ENCODE results near the gene B3GALT5. TPM values are rescaled to one million over a fixed set of nuclear protein-coding genes. Genes with fewer than 3 reads are reported as not detected.

B3GALT5 gene
- total RNA-seq, 8 experiments from 2014 or later = 0.04 to 3.4 (median 0.99) TPM

DNA sequence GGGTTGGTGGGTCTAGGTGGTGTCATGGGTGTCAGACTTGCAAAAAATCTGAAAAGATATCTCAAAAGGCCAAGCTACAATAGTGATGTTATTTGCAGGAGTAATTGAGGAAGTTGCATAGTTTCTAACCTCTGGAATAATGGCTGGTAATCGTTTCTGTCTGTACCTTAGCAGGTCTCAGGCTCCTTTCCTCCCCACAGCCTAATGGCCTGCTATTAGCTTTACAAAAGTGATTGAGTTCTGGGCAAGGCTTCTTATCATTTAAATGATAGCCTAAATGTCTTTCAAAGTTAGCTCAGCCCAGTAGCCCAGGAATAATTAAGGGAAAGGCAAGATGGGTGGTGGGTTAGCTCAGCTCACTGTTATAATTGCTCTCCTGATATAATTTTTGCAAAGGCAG lies 94.6 kb downstream of the B3GALT5 start:
- 0 to 20% (median 0%) methylated on average over 1 of the region's 1 CpG; no CpG with 5 or more reads in 5 of the 10 experiments for WGBS, 10 experiments
- in situ Hi-C loops (cut with MboI; ENCODE audit: low pct_unique_long_range_greater_than_20kb in 2 of 9, low sequenced_read_pairs in 9 of 9, unreplicated experiment in 9 of 9) = loop anchor here in 4 of 9 experiments (25.0 kb wide), 1 partner anchor 195 kb away; no protein-coding TSS in a partner anchor
- Histone ChIP-seq H3K4me3 (no peak overlapping the region), H3K4me1 (replicated peaks in 1 of 2) (no peaks in the 10 kb centered on the region), H3K27ac (no peak overlapping the region)
- no peak for ATAC-seq (replicated peaks in 6 of 8)

GRCh38 chr21:39710866-39711265 lies 98.1 kb downstream of the B3GALT5 start:
- H3K27ac ChIP-seq = no peak overlapping the region
- in situ Hi-C loops (cut with MboI; ENCODE audit: low pct_unique_long_range_greater_than_20kb in 2 of 9, low sequenced_read_pairs in 9 of 9, unreplicated experiment in 9 of 9) = loop anchor here in 5 of 9 experiments (10.0 to 25.0 kb wide), 2 partner anchors 196 to 199 kb away; no protein-coding TSS in a partner anchor
- no peak for ATAC-seq (replicated peaks in 6 of 8)
- WGBS, 10 experiments = 21 to 100% (median 93%) methylated on average over 2 to 7 of the region's 8 CpGs; no CpG with 5 or more reads in 5 of the 10 experiments
- no peak overlapping the region for H3K4me3 ChIP-seq
- H3K4me1 ChIP-seq (replicated peaks in 1 of 2) = no peaks in the 10 kb centered on the region

GRCh38 chr21:39712273-39712672 lies 99.5 kb downstream of the B3GALT5 start:
- no peak for ATAC-seq (replicated peaks in 6 of 8)
- in situ Hi-C loops (cut with MboI; ENCODE audit: low pct_unique_long_range_greater_than_20kb in 2 of 9, low sequenced_read_pairs in 9 of 9, unreplicated experiment in 9 of 9) = loop anchor here in 5 of 9 experiments (10.0 to 25.0 kb wide), 2 partner anchors 197 to 200 kb away; no protein-coding TSS in a partner anchor
- Histone ChIP-seq H3K27ac (no peak overlapping the region), H3K4me1 (replicated peaks in 1 of 2) (no peaks in the 10 kb centered on the region), H3K4me3 (no peak overlapping the region)
- 14 to 77% (median 26%) methylated on average over 1 to 6 of the region's 7 CpGs; no CpG with 5 or more reads in 5 of the 10 experiments for WGBS, 10 experiments

GRCh38 chr21:39712976-39713375 lies 100.2 kb downstream of the B3GALT5 start:
- no peak overlapping the region for H3K27ac ChIP-seq
- no peaks in the 10 kb centered on the region for H3K4me1 ChIP-seq (replicated peaks in 1 of 2)
- 29 to 100% (median 68%) methylated on average over 1 to 2 of the region's 3 CpGs; no CpG with 5 or more reads in 4 of the 10 experiments for WGBS, 10 experiments
- in situ Hi-C loops (cut with MboI; ENCODE audit: low pct_unique_long_range_greater_than_20kb in 2 of 9, low sequenced_read_pairs in 9 of 9, unreplicated experiment in 9 of 9) = loop anchor here in 5 of 9 experiments (10.0 to 25.0 kb wide), 2 partner anchors 198 to 201 kb away; no protein-coding TSS in a partner anchor
- peak in 1 of 8 experiments; percentile 23 for ATAC-seq (replicated peaks in 6 of 8)
- no peak overlapping the region for H3K4me3 ChIP-seq

- ATAC-seq (replicated peaks in 6 of 8) = no peak
- in situ Hi-C loops (cut with MboI; ENCODE audit: low pct_unique_long_range_greater_than_20kb in 2 of 9, low sequenced_read_pairs in 9 of 9, unreplicated experiment in 9 of 9) = loop anchor here in 5 of 9 experiments (10.0 to 25.0 kb wide), 2 partner anchors 199 to 202 kb away; no protein-coding TSS in a partner anchor
- Histone ChIP-seq H3K27ac (no peak overlapping the region), H3K4me1 (replicated peaks in 1 of 2) (no peaks in the 10 kb centered on the region), H3K4me3 (no peak overlapping the region)
- WGBS, 10 experiments = 46 to 100% (median 76%) methylated on average over 1 to 7 of the region's 7 CpGs; no CpG with 5 or more reads in 4 of the 10 experiments
Observed at GRCh38 chr21:39713905-39714304, 101.2 kb downstream of the B3GALT5 start.

DNA sequence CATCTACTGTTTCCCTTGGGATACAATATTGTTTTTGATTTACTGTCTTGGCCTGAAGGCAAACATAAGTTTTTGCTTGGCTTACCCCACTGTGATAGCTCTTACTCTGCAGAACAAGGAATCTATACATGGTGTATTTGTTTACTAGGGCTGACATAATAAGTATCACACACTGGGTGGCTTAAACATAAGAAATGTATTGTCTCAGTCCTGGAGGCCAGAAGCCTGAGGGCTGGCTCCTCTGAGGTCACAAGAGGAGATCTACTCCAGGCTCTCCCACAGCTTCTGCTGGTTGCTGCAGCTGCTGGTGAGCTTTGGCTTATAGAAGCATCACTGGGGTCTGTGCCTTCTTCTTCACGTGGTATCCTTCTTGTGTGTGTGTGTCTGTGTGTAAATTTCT lies 101.6 kb downstream of the B3GALT5 start:
- Histone ChIP-seq H3K4me3 (no peak overlapping the region), H3K4me1 (replicated peaks in 1 of 2) (no peaks in the 10 kb centered on the region), H3K27ac (no peak overlapping the region)
- 0 to 89% (median 67%) methylated on average over 1 of the region's 1 CpG; no CpG with 5 or more reads in 5 of the 10 experiments for WGBS, 10 experiments
- ATAC-seq (replicated peaks in 6 of 8) = no peak
- in situ Hi-C loops (cut with MboI; ENCODE audit: low pct_unique_long_range_greater_than_20kb in 2 of 9, low sequenced_read_pairs in 9 of 9, unreplicated experiment in 9 of 9) = loop anchor here in 5 of 9 experiments (10.0 to 25.0 kb wide), 2 partner anchors 200 to 202 kb away; no protein-coding TSS in a partner anchor

- WGBS, 10 experiments = 20 to 78% (median 47%) methylated on average over 2 to 10 of the region's 10 CpGs
- no peak overlapping the region for H3K27ac ChIP-seq
- in situ Hi-C loops (cut with MboI; ENCODE audit: low pct_unique_long_range_greater_than_20kb in 2 of 9, low sequenced_read_pairs in 9 of 9, unreplicated experiment in 9 of 9) = loop anchor here in 5 of 9 experiments (10.0 to 25.0 kb wide), 2 partner anchors 201 to 204 kb away; no protein-coding TSS in a partner anchor
- no peak overlapping the region for H3K4me3 ChIP-seq
- peak in 5 of 8 experiments; percentile 27 to 52 (median 39) for ATAC-seq (replicated peaks in 6 of 8)
- no peaks in the 10 kb centered on the region for H3K4me1 ChIP-seq (replicated peaks in 1 of 2)
Observed at GRCh38 chr21:39715804-39716397, 103.2 kb downstream of the B3GALT5 start.

GRCh38 chr21:39720126-39720778 lies 107.5 kb downstream of the B3GALT5 start:
- Histone ChIP-seq H3K4me3 (no peak overlapping the region), H3K4me1 (replicated peaks in 1 of 2) (no peaks in the 10 kb centered on the region), H3K27ac (no peak overlapping the region)
- 9 to 81% (median 64%) methylated on average over 2 to 4 of the region's 5 CpGs; no CpG with 5 or more reads in 2 of the 10 experiments for WGBS, 10 experiments
- ATAC-seq (replicated peaks in 6 of 8) = no peak
- in situ Hi-C loops (cut with MboI; ENCODE audit: low pct_unique_long_range_greater_than_20kb in 2 of 9, low sequenced_read_pairs in 9 of 9, unreplicated experiment in 9 of 9) = loop anchor here in 5 of 9 experiments (5.0 to 25.0 kb wide), 2 partner anchors 203 to 208 kb away; no protein-coding TSS in a partner anchor

DNA sequence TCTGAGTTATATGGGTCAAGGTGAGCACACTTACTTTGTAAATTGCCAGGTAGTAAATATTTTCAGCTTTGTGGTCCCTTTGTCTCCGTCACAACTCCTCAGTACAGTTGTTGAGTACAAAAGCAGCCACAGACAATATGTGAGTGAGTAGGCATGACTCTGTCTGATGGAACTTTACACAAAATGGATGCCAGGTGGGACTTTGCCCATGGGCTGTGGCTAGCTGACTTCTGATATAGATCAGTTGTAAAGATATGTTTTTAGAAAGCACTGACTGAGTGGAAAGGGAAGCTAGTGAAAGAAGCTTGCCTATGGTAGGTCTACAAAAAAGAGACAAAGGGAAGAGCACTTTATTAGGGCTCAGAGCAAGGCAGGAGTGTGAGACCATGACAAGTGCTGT lies 109.1 kb downstream of the B3GALT5 start:
- no peak overlapping the region for H3K27ac ChIP-seq
- H3K4me1 ChIP-seq (replicated peaks in 1 of 2) = no peaks in the 10 kb centered on the region
- WGBS, 10 experiments = 0 to 100% (median 90%) methylated on average over 1 of the region's 1 CpG; no CpG with 5 or more reads in 3 of the 10 experiments
- H3K4me3 ChIP-seq = no peak overlapping the region
- no peak for ATAC-seq (replicated peaks in 6 of 8)
- in situ Hi-C loops (cut with MboI; ENCODE audit: low pct_unique_long_range_greater_than_20kb in 2 of 9, low sequenced_read_pairs in 9 of 9, unreplicated experiment in 9 of 9) = loop anchor here in 5 of 9 experiments (5.0 to 25.0 kb wide), 2 partner anchors 205 to 210 kb away; no protein-coding TSS in a partner anchor

Other genes with a start within 250 kb of the B3GALT5 start
- 1 to 10 TPM; 1.6 to 9.7 (median 3.3) TPM for gene LCA5L, start 167.2 kb upstream of the B3GALT5 start, total RNA-seq
- gene SH3BGR, start 161.0 kb upstream of the B3GALT5 start, total RNA-seq = 10 to 100 TPM in 2 of 8 experiments, 1 to 10 TPM in 6; 2.3 to 33.8 (median 7.3) TPM
- gene IGSF5, start 132.2 kb downstream of the B3GALT5 start, total RNA-seq = 1 to 10 TPM in 1 of 8 experiments, under 1 TPM in 5, not detected in 2; 0.54 to 6.1 (median 0.72) TPM

Data from motor neuron (in vitro differentiated cells).